Tibial nerve (tissue), 3 donors: Measurements from ENCODE around the gene PTPN5.

Experiments
- POLR2A ChIP-seq, 2 donors: fragments of 450-650 bp; IDR thresholded peaks; one replicate each; pipeline ENCODE4 v1.6.1; 2017; ENCODE audit warnings: antibody characterized with exemption in 2 of 2, mild to moderate bottlenecking in 2 of 2, moderate library complexity in 2 of 2
- TF ChIP-seq, protein P1 (sequence below), 5 experiments: fragments of 200-600 bp in 3 of 5; fragments of 450-650 bp in 2 of 5; sonication (generic) in 3 of 5; IDR thresholded peaks; one replicate each; pipeline ENCODE4 v1.5.1; 2016 to 2019; ENCODE audit warnings: antibody characterized with exemption in 5 of 5, mild to moderate bottlenecking in 3 of 5, moderate library complexity in 2 of 5

DNA sequence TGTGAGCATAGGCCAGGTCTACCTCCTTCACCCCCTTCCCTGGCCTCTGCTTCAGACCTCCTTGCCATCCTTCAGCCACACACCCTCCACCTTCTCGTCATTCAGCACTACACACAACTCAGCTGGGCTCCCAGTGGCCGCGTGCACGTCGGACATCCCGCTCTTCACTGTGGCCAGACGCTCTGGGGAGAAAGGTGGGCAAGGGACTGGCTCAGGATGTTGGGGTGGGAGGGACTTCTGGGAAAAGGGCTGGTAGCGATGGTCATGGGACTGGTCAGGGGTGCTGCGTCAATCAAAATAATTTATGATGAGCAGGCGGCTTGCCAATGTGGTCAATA lies 77.2 kb downstream of the PTPN5 start:
- no peak for TF ChIP-seq POLR2A (IDR thresholded peaks at IDR 0.05)
- TF ChIP-seq, protein P1, sequence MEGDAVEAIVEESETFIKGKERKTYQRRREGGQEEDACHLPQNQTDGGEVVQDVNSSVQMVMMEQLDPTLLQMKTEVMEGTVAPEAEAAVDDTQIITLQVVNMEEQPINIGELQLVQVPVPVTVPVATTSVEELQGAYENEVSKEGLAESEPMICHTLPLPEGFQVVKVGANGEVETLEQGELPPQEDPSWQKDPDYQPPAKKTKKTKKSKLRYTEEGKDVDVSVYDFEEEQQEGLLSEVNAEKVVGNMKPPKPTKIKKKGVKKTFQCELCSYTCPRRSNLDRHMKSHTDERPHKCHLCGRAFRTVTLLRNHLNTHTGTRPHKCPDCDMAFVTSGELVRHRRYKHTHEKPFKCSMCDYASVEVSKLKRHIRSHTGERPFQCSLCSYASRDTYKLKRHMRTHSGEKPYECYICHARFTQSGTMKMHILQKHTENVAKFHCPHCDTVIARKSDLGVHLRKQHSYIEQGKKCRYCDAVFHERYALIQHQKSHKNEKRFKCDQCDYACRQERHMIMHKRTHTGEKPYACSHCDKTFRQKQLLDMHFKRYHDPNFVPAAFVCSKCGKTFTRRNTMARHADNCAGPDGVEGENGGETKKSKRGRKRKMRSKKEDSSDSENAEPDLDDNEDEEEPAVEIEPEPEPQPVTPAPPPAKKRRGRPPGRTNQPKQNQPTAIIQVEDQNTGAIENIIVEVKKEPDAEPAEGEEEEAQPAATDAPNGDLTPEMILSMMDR (IDR thresholded peaks at IDR 0.05): no peak
